Progenitor cell of endocrine pancreas (in vitro differentiated cells): ENCODE measurements around the gene ADARB2. TPM values are rescaled to one million over a fixed set of nuclear protein-coding genes. Genes with fewer than 3 reads are reported as not detected.

Source experiments
- DNase-seq: peaks from one replicate; pipeline ENCODE4 v3.0.0; 2021; ENCODE audit warnings: low spot score; ENCODE audit not compliant: unreplicated experiment
- H3K27ac Mint-ChIP-seq: 2 replicates; pipeline ENCODE4 v1.8.0; 2021; ENCODE audit warnings: mild to moderate bottlenecking, moderate library complexity, mixed read lengths
- H3K27me3 Mint-ChIP-seq: 2 replicates; pipeline ENCODE4 v1.8.0; 2021; ENCODE audit warnings: mixed read lengths
- H3K36me3 Mint-ChIP-seq: 2 replicates; pipeline ENCODE4 v1.8.0; 2022; ENCODE audit warnings: mixed read lengths; ENCODE audit not compliant: insufficient read depth
- H3K4me1 Mint-ChIP-seq: 2 replicates; pipeline ENCODE4 v1.8.0; 2021; ENCODE audit warnings: low read depth, mixed read lengths
- H3K4me3 Mint-ChIP-seq: 2 replicates; pipeline ENCODE4 v1.8.0; 2021; ENCODE audit warnings: low read depth, mild to moderate bottlenecking, moderate library complexity, mixed read lengths
- H3K9me3 Mint-ChIP-seq: 2 replicates; pipeline ENCODE4 v1.8.0; 2021; ENCODE audit warnings: low read depth, mixed read lengths
- CTCF ChIP-seq: fragments of 200-600 bp; sonication (generic); IDR thresholded peaks from one replicate; pipeline ENCODE4 v1.5.0; 2021; ENCODE audit warnings: antibody characterized with exemption, mild to moderate bottlenecking; ENCODE audit not compliant: unreplicated experiment
- total RNA-seq: library from RNA; stranded (reverse); gene quantifications from 2 replicates; pipeline ENCODE4 v1.2.1, GENCODE V29; 2021

Gene ADARB2
- total RNA-seq, 1 donor from 2014 or later: 1.3 TPM

DNA sequence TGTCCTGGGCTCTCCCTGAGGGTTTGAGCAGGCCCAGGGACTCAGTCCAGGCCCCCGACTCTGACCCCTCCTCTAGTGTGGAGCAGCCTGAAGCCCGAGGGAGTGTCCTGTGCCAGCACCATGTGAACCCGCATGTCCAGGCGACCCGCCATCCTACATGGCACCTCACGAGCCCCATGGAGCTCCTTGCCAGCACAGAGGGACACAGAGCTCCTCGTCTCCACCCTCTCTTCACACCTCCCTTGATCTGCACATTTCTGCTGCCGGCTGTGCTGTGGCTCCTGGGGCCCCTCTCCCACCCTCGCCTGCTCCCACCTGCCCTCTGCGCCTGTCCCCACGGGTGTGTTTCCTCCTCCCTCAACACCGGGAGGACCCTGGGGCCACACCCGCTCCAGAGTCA, 103.5 kb downstream of the ADARB2 start:
- DNase-seq: no peak
- Mint-ChIP-seq H3K27ac (no peak overlapping the region), H3K27me3 (peaks cover 15% of the 10 kb centered on the region), H3K4me1 (peaks cover 4% of the 10 kb centered on the region), H3K36me3 (no peaks in the 10 kb centered on the region), H3K9me3 (no peaks in the 10 kb centered on the region), H3K4me3 (no peak overlapping the region)
- TF ChIP-seq CTCF: no peak

DNA sequence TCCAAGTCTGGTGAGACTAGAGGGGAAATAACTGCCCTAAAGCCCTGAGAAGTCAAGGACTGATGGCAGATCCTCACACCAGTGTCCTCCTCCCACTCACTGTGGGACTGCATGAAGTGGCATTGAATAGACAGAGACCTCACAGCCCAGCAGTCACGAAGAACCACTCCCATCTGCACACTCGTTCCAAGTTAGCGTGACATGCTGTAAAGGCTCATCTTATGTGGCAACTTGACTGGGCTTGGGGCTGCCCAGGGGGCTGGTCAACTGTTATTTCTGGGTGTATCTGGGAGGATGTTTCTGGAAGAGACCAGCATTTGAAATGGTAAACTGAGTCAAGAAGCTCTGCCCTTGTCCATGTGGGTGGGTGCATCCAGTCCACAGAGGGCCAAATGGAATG, 104.7 kb downstream of the ADARB2 start:
- H3K27me3 Mint-ChIP-seq: peaks cover 6% of the 10 kb centered on the region
- H3K4me3 Mint-ChIP-seq: no peak overlapping the region
- peaks cover 6% of the 10 kb centered on the region for H3K4me1 Mint-ChIP-seq
- no peaks in the 10 kb centered on the region for H3K36me3 Mint-ChIP-seq
- no peak for DNase-seq
- no peaks in the 10 kb centered on the region for H3K9me3 Mint-ChIP-seq
- H3K27ac Mint-ChIP-seq: no peak overlapping the region
- TF ChIP-seq CTCF: no peak

- no peaks in the 10 kb centered on the region for H3K9me3 Mint-ChIP-seq
- no peak overlapping the region for H3K27ac Mint-ChIP-seq
- peaks cover 5% of the 10 kb centered on the region for H3K27me3 Mint-ChIP-seq
These were observed 105.2 kb downstream of the ADARB2 start for GRCh38 chr10:1632141-1632540.

GRCh38 chr10:1631282-1631681, 106.0 kb downstream of the ADARB2 start:
- Mint-ChIP-seq H3K4me1 (peaks cover 7% of the 10 kb centered on the region), H3K9me3 (no peaks in the 10 kb centered on the region), H3K27me3 (peaks cover 5% of the 10 kb centered on the region), H3K36me3 (no peaks in the 10 kb centered on the region), H3K4me3 (no peak overlapping the region), H3K27ac (no peak overlapping the region)
- DNase-seq: no peak
- no peak for TF ChIP-seq CTCF

More at GRCh38 chr10:1632141-1632540, 105.2 kb downstream of the ADARB2 start:
- Mint-ChIP-seq H3K4me3 (no peak overlapping the region), H3K36me3 (no peaks in the 10 kb centered on the region), H3K4me1 (peaks cover 7% of the 10 kb centered on the region)
- TF ChIP-seq CTCF: no peak
- no peak for DNase-seq

GRCh38 chr10:1630304-1630703, 107.0 kb downstream of the ADARB2 start:
- no peak for DNase-seq

More at GRCh38 chr10:1630304-1630703, 107.0 kb downstream of the ADARB2 start:
- no peak overlapping the region for H3K4me3 Mint-ChIP-seq
- no peak overlapping the region for H3K27ac Mint-ChIP-seq
- H3K27me3 Mint-ChIP-seq: no peaks in the 10 kb centered on the region
- peaks cover 7% of the 10 kb centered on the region for H3K4me1 Mint-ChIP-seq
- no peaks in the 10 kb centered on the region for H3K36me3 Mint-ChIP-seq
- no peaks in the 10 kb centered on the region for H3K9me3 Mint-ChIP-seq
- TF ChIP-seq CTCF: no peak
